ENCODE results near the gene NUDT19. TPM values are rescaled to one million over a fixed set of nuclear protein-coding genes. Genes with fewer than 3 reads are reported as not detected.

Gene NUDT19
- total and polyA plus RNA-seq, 9 of the 15 experiments (the other 6 are each of a cell fraction or from before 2014, with no cell fraction given) = 9.6 to 38.6 (median 14.4) TPM

- TF ChIP-seq, protein P1, sequence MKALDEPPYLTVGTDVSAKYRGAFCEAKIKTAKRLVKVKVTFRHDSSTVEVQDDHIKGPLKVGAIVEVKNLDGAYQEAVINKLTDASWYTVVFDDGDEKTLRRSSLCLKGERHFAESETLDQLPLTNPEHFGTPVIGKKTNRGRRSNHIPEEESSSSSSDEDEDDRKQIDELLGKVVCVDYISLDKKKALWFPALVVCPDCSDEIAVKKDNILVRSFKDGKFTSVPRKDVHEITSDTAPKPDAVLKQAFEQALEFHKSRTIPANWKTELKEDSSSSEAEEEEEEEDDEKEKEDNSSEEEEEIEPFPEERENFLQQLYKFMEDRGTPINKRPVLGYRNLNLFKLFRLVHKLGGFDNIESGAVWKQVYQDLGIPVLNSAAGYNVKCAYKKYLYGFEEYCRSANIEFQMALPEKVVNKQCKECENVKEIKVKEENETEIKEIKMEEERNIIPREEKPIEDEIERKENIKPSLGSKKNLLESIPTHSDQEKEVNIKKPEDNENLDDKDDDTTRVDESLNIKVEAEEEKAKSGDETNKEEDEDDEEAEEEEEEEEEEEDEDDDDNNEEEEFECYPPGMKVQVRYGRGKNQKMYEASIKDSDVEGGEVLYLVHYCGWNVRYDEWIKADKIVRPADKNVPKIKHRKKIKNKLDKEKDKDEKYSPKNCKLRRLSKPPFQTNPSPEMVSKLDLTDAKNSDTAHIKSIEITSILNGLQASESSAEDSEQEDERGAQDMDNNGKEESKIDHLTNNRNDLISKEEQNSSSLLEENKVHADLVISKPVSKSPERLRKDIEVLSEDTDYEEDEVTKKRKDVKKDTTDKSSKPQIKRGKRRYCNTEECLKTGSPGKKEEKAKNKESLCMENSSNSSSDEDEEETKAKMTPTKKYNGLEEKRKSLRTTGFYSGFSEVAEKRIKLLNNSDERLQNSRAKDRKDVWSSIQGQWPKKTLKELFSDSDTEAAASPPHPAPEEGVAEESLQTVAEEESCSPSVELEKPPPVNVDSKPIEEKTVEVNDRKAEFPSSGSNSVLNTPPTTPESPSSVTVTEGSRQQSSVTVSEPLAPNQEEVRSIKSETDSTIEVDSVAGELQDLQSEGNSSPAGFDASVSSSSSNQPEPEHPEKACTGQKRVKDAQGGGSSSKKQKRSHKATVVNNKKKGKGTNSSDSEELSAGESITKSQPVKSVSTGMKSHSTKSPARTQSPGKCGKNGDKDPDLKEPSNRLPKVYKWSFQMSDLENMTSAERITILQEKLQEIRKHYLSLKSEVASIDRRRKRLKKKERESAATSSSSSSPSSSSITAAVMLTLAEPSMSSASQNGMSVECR (CRISPR knock-in tag; IDR thresholded peaks at IDR 0.05) = no peak
- peak; percentile 7; the same call in 1 of the 2 replicates for TF ChIP-seq PHB2 (IDR thresholded peaks at IDR 0.05; ENCODE audit: low read depth)
- TF ChIP-seq SOX6 (IDR thresholded peaks at IDR 0.05) = peak; percentile 55
- no peak for TF ChIP-seq DNMT1 (IDR thresholded peaks at IDR 0.05)
- TF ChIP-seq TAL1 (IDR thresholded peaks at IDR 0.05) = peak; percentile 78
- TF ChIP-seq ZNF3 (CRISPR knock-in tag; IDR thresholded peaks at IDR 0.05) = no peak
- no peak for TF ChIP-seq PTBP1 (IDR thresholded peaks at IDR 0.05; ENCODE audit: low read depth, low read length)
- TF ChIP-seq CBFA2T3 (IDR thresholded peaks at IDR 0.05) = peak; percentile 91
- no peak for TF ChIP-seq ELF4 (CRISPR knock-in tag; IDR thresholded peaks at IDR 0.05)
- TF ChIP-seq, protein P2, sequence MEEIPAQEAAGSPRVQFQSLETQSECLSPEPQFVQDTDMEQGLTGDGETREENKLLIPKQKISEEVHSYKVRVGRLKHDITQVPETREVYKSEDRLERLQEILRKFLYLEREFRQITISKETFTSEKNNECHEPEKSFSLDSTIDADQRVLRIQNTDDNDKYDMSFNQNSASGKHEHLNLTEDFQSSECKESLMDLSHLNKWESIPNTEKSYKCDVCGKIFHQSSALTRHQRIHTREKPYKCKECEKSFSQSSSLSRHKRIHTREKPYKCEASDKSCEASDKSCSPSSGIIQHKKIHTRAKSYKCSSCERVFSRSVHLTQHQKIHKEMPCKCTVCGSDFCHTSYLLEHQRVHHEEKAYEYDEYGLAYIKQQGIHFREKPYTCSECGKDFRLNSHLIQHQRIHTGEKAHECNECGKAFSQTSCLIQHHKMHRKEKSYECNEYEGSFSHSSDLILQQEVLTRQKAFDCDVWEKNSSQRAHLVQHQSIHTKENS (CRISPR knock-in tag; IDR thresholded peaks at IDR 0.05) = no peak
- no peak for TF ChIP-seq ZNF431 (CRISPR knock-in tag; IDR thresholded peaks at IDR 0.05)
- TF ChIP-seq HBP1 (CRISPR knock-in tag; IDR thresholded peaks at IDR 0.05) = no peak
- peak; percentile 26; the same call in 1 of the 2 replicates for TF ChIP-seq FOXM1 (IDR thresholded peaks at IDR 0.05; ENCODE audit: low read depth)
- no peak for TF ChIP-seq FOXM1 (CRISPR knock-in tag; IDR thresholded peaks at IDR 0.05; ENCODE audit: low read depth)
- peak; percentile 71 for TF ChIP-seq TEAD4 (IDR thresholded peaks at IDR 0.05; ENCODE audit: low read length)
- TF ChIP-seq TEAD4 (CRISPR knock-in tag; IDR thresholded peaks at IDR 0.05; ENCODE audit: borderline replicate concordance) = no peak
- no peak for TF ChIP-seq ESRRB (CRISPR knock-in tag; IDR thresholded peaks at IDR 0.05; ENCODE audit: borderline replicate concordance)
- no peak for TF ChIP-seq IRF1 (CRISPR knock-in tag; IDR thresholded peaks at IDR 0.05; ENCODE audit: borderline replicate concordance)
- no peak for TF ChIP-seq MXD1 (CRISPR knock-in tag; IDR thresholded peaks at IDR 0.05; ENCODE audit: borderline replicate concordance, poor library complexity, severe bottlenecking)
- TF ChIP-seq MTA3 (IDR thresholded peaks at IDR 0.05; ENCODE audit: borderline replicate concordance) = 0 out of 2 replicates have a peak, but pooled peaks have one; percentile 19
- no peak for TF ChIP-seq XRCC3 (IDR thresholded peaks at IDR 0.05)
These were observed 3.9 kb upstream of the NUDT19 start (continued) for GRCh38 chr19:32687681-32688080.

All from K562 (cell line).